Superior temporal gyrus (tissue), 1 donor: ENCODE results near the gene PPP3R1.
A peak's percentile ranks its signal among the peaks of the same experiment; 100 is the strongest.

Experiments
- DNase-seq: peaks from one replicate; pipeline ENCODE4 v3.0.0-alpha.2; 2016; ENCODE audit errors: extremely low spot score

PPP3R1 gene

GRCh38 chr2:68234405-68234804, 17.9 kb downstream of the PPP3R1 start:
- DNase-seq: no peak

GRCh38 chr2:68231061-68231372, 21.3 kb downstream of the PPP3R1 start:
- DNase-seq: no peak

- DNase-seq: no peak
Observed at GRCh38 chr2:68230241-68231060, 21.9 kb downstream of the PPP3R1 start.

- no peak for DNase-seq
Observed at GRCh38 chr2:68226794-68227193, 25.5 kb downstream of the PPP3R1 start.

- no peak for DNase-seq
Observed at GRCh38 chr2:68225119-68225632, 27.2 kb downstream of the PPP3R1 start.

GRCh38 chr2:68223419-68223818, 28.9 kb downstream of the PPP3R1 start:
- DNase-seq: no peak

- DNase-seq: no peak
Observed at GRCh38 chr2:68222287-68222686, 30.0 kb downstream of the PPP3R1 start.

- DNase-seq: no peak
Observed at GRCh38 chr2:68218343-68218901, 33.9 kb downstream of the PPP3R1 start.

GRCh38 chr2:68217729-68218128, 34.6 kb downstream of the PPP3R1 start:
- no peak for DNase-seq

- DNase-seq: no peak
Observed at GRCh38 chr2:68216454-68217310, 35.6 kb downstream of the PPP3R1 start.

GRCh38 chr2:68214381-68214780, 38.0 kb downstream of the PPP3R1 start:
- no peak for DNase-seq

GRCh38 chr2:68206793-68207192, 45.5 kb downstream of the PPP3R1 start:
- DNase-seq: no peak

GRCh38 chr2:68203587-68203986, 48.7 kb downstream of the PPP3R1 start:
- DNase-seq: no peak

- no peak for DNase-seq
Observed at GRCh38 chr2:68200157-68200787, 52.1 kb downstream of the PPP3R1 start.

- DNase-seq: peak; percentile 64
Observed at GRCh38 chr2:68196120-68196716, 56.1 kb downstream of the PPP3R1 start.

GRCh38 chr2:68195096-68195495, 57.2 kb downstream of the PPP3R1 start:
- no peak for DNase-seq

GRCh38 chr2:68193787-68194372, 58.5 kb downstream of the PPP3R1 start:
- DNase-seq: no peak

GRCh38 chr2:68193144-68193543, 59.2 kb downstream of the PPP3R1 start:
- no peak for DNase-seq

GRCh38 chr2:68190991-68191731, 61.2 kb downstream of the PPP3R1 start:
- DNase-seq: no peak

- no peak for DNase-seq
Observed at GRCh38 chr2:68189991-68190784, 62.1 kb downstream of the PPP3R1 start.
